Activated T-helper 2 cell treated with anti-CD3 and anti-CD28 coated beads, Interferon-gamma antibody, Interleukin-2, Interleukin-4, amounts not matched to agents 10 μg/mL and 5 μg/mL and 100 μg/mL, durations not matched to agents 14 hours and 24 hours and 36 hours (primary cell): ENCODE data around the gene PGK1. TPM values are rescaled to one million over a fixed set of nuclear protein-coding genes. Genes with fewer than 3 reads are reported as not detected.
A peak's percentile ranks its signal among the peaks of the same experiment; 100 is the strongest.

Source experiments
- DNase-seq: peaks from one replicate; pipeline ENCODE4 v3.0.0; 2021; ENCODE audit warnings: low spot score
- H3K27ac Mint-ChIP-seq: one replicate; pipeline ENCODE4 v1.8.0; 2021; ENCODE audit warnings: mixed read lengths
- H3K27me3 Mint-ChIP-seq: one replicate; pipeline ENCODE4 v1.8.0; 2021; ENCODE audit warnings: low read depth, mixed read lengths
- H3K36me3 Mint-ChIP-seq: one replicate; pipeline ENCODE4 v1.8.0; 2021; ENCODE audit warnings: low read depth, mixed read lengths
- H3K4me1 Mint-ChIP-seq: one replicate; pipeline ENCODE4 v1.8.0; 2021; ENCODE audit warnings: low read depth, mixed read lengths
- H3K4me3 Mint-ChIP-seq: one replicate; pipeline ENCODE4 v1.8.0; 2021; ENCODE audit warnings: low read depth, mild to moderate bottlenecking, moderate library complexity, mixed read lengths
- H3K9me3 Mint-ChIP-seq: one replicate; pipeline ENCODE4 v1.8.0; 2021; ENCODE audit warnings: mixed read lengths
- intact Hi-C: fragments of 100-400 bp; cut with micrococcal nuclease; formaldehyde crosslinking; loops from one replicate; pipeline ENCODE4 v1.15.1; 2023
- total RNA-seq: library from RNA; stranded (reverse); gene quantifications from 2 replicates; pipeline ENCODE4 v1.2.3, GENCODE V29; 2022

PGK1 gene
- total RNA-seq, 1 donor from 2014 or later: 1,005 TPM

DNA sequence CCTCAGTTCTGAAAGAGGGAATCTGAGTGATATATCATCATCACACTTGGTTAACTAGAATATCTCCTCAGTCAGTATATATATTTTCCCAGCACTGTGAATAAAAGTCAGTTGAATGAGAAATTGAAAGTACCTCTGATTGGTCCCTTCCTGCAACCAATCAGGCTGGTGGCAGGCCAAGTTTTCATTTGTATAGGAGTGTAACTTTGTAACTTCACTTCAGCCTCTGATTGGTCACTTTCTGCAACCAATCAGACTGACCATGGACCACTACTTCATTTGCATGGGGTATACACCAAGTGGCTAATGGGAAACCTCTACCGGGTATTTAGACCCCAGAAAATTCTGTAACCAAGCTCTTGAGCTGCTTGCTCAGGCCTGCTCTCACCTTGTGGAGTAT is 2.0 kb upstream of the PGK1 start:
- intact Hi-C loops: loop anchor here (2.0 to 10.0 kb wide), 3 partner anchors 37 to 843 kb away; partner anchors contain the start of genes ATRX and P2RY10
- no peak overlapping the region for H3K4me3 Mint-ChIP-seq
- peak overlapping the region; percentile 87 for H3K27ac Mint-ChIP-seq
- H3K9me3 Mint-ChIP-seq: peaks cover 7% of the 10 kb centered on the region
- no peaks in the 10 kb centered on the region for H3K27me3 Mint-ChIP-seq
- peaks cover 18% of the 10 kb centered on the region for H3K4me1 Mint-ChIP-seq
- no peak for DNase-seq
- H3K36me3 Mint-ChIP-seq: peaks cover 24% of the 10 kb centered on the region

GRCh38 chrX:78103001-78103622 is 936 bp upstream of the PGK1 start:
- no peaks in the 10 kb centered on the region for H3K27me3 Mint-ChIP-seq
- peaks cover 34% of the 10 kb centered on the region for H3K36me3 Mint-ChIP-seq
- H3K27ac Mint-ChIP-seq: peak overlapping the region; percentile 87
- peak overlapping the region; percentile 96 for H3K4me3 Mint-ChIP-seq
- H3K4me1 Mint-ChIP-seq: peaks cover 25% of the 10 kb centered on the region
- no peak for DNase-seq
- H3K9me3 Mint-ChIP-seq: peaks cover 7% of the 10 kb centered on the region
- intact Hi-C loops: loop anchor here (2.0 to 10.0 kb wide), 3 partner anchors 38 to 842 kb away; partner anchors contain the start of genes ATRX and P2RY10

DNA sequence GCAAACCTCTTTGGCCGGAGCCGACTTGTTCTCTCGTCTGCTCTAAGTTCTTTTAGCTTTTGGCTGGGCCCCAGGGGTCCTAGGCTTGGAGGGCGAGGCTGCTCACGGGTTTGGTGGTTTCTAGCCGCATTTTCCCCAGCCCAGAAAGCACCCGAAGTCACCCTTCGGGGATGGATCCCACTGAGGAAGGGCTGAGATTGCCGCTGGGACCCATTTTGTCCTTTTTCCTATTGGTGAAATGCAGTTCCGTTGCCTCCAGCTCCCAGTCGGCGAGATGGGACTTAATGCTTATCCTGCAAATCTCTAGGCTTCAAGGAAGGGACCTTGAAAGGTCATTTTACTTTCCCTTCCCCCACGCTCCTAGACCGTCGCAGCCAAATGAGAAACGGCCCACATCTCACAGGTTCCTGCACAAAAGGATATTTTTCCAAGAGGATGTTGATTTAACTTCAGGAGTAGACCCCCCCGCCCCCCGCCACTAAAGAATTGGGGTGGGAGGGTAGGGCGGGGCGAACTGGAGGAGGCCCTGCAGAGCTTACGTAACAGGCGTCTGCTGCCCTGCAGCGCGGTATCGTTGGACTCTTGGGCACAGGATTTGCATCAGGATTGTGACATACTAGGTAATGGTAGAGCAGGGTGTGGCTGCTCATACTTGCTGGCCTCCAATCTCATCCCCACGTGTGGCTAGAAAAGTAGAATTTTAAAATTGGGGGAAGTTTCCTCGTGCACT is 564 bp downstream of the PGK1 start:
- Mint-ChIP-seq H3K27me3 (no peaks in the 10 kb centered on the region), H3K27ac (peak overlapping the region; percentile 87), H3K4me3 (peak overlapping the region; percentile 96), H3K36me3 (peaks cover 49% of the 10 kb centered on the region), H3K9me3 (peaks cover 7% of the 10 kb centered on the region), H3K4me1 (peaks cover 34% of the 10 kb centered on the region)
- intact Hi-C loops: loop anchor here (1.0 to 10.0 kb wide), 7 partner anchors 18 to 1058 kb away; partner anchors contain the start of genes ATP7A, ATRX, COX7B and P2RY10
- no peak for DNase-seq

DNA sequence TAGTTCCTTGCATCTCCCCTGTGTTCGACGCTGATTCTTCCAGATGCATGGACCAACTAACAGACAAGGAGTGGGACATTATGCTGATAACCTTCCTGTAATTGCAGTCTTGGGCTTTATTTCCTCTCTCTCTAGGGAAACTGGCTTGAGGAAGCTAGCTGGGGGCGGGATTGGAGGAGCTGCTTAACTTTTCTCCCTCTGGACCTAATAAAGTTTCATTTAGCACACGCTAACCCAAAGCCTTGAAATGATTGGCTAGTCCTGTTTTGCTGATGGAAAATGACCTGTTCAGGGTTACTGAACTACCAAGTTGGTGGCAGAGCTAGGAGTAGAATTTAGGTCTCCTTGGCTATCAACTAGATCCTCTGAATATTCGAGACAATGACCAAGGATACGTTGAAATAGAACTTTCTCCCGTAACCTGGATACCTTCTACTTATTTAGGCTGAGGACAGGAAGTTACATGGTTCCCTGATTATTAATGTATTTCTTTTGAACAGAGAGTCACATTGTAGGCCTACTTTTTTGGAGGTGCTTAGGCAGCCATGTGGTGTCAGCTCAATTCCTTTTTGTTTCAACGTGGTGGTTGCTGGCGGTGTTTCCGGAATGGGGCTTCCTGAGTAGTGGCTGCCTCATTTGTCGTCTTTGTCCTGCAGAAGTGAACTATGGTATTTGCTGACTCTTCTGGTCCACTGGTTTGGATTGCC is 2.0 kb downstream of the PGK1 start:
- DNase-seq: no peak
- peaks cover 54% of the 10 kb centered on the region for H3K36me3 Mint-ChIP-seq
- peaks cover 7% of the 10 kb centered on the region for H3K9me3 Mint-ChIP-seq
- intact Hi-C loops: loop anchor here (2.0 to 10.0 kb wide), 5 partner anchors 17 to 1056 kb away; partner anchors contain the start of genes ATP7A and P2RY10
- H3K27ac Mint-ChIP-seq: peak overlapping the region; percentile 87
- H3K4me3 Mint-ChIP-seq: peak overlapping the region; percentile 96
- no peaks in the 10 kb centered on the region for H3K27me3 Mint-ChIP-seq
- H3K4me1 Mint-ChIP-seq: peaks cover 37% of the 10 kb centered on the region

- no peak for DNase-seq
- intact Hi-C loops: loop anchor here (5.0 to 10.0 kb wide), 2 partner anchors 838 to 1056 kb away; partner anchors contain the start of gene P2RY10
- peaks cover 7% of the 10 kb centered on the region for H3K9me3 Mint-ChIP-seq
- H3K27me3 Mint-ChIP-seq: no peaks in the 10 kb centered on the region
- H3K4me1 Mint-ChIP-seq: peaks cover 38% of the 10 kb centered on the region
- H3K4me3 Mint-ChIP-seq: peak overlapping the region; percentile 96
- peak overlapping the region; percentile 87 for H3K27ac Mint-ChIP-seq
- H3K36me3 Mint-ChIP-seq: peaks cover 59% of the 10 kb centered on the region
Measured at GRCh38 chrX:78106651-78106986, 2.6 kb downstream of the PGK1 start.

DNA sequence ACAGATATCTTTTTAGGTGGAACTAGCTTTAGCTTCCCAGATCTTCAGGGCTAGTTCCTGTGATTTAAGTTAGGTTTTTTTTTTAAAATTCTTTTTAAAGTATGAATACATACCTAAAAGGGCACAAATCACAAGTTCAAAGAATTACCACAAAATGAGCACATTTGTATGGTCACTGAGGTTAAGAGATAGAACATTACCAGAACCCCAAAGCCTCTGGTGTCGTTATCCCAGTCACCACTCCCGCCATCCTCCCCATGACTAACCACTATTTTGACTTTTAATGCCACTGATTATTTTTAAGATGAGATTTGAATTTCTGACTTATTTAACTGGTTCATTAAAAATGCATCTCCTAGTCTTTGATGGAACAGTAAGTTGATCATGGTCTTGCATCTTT is 5.4 kb downstream of the PGK1 start:
- intact Hi-C loops: loop anchor here (5.0 to 10.0 kb wide), 2 partner anchors 835 to 1053 kb away; partner anchors contain the start of gene P2RY10
- Mint-ChIP-seq H3K4me1 (peaks cover 32% of the 10 kb centered on the region), H3K9me3 (no peaks in the 10 kb centered on the region), H3K27me3 (no peaks in the 10 kb centered on the region), H3K4me3 (peak overlapping the region; percentile 96), H3K27ac (peak overlapping the region; percentile 65), H3K36me3 (peaks cover 82% of the 10 kb centered on the region)
- DNase-seq: no peak

DNA sequence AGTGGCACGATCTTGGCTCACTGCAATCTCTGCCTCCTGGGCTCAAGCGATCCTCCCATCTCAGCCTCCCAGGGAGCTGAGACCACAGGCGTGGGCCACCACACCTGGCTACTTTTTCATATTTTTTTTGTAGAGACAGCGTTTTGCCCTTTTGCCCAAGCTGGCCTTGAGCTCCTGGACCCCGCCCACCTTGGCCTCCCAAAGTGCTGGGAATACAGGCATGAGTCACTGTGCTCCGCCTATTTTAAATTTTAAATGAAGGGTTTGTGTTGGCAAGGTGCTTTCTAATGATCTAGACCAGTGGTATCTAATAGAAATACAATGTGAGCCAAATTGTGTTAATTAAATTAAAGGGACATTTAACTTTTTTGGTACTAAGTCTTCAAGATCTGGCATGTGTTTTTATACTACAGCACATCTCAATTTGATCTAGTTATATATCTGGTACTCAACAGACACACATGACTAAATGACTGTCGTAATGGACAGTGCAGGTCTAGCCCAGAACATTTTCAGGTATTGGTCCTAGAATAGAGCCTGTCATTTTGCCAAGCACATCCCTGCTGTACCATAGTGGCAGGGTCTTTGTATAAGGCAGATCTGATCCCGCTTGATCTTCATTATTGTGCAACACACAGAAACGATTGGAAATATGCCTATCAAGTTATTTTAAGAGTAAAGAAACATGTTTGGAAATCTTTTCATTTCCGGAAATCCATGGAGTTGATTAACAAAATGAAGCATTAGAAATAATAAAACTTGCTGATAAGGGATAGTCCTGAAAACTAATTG is 7.3 kb downstream of the PGK1 start:
- peak overlapping the region; percentile 47 for H3K4me3 Mint-ChIP-seq
- H3K27ac Mint-ChIP-seq: no peak overlapping the region
- intact Hi-C loops: no loop called here
- peaks cover 36% of the 10 kb centered on the region for H3K4me1 Mint-ChIP-seq
- H3K9me3 Mint-ChIP-seq: no peaks in the 10 kb centered on the region
- no peaks in the 10 kb centered on the region for H3K27me3 Mint-ChIP-seq
- no peak for DNase-seq
- peaks cover 84% of the 10 kb centered on the region for H3K36me3 Mint-ChIP-seq

DNA sequence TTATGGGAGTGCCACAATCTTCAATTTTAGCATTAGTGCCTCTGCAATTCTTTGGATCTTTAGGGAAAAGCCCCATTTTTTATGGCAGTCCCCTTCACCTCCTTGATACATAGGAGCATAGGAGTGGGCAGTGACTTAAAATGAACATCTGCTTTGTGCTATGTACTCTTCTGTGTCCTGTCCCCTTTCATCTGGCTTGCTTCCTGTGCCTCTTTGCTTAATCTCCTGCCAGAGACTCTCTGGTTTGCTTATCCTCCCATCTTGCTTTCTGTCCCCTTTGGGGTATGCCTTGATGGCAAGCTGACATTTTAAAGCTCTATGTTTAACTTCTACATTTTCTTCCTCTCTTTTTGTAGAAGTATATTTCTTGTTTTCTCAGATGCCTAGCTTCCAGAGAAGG is 12.3 kb downstream of the PGK1 start:
- Mint-ChIP-seq H3K36me3 (peaks cover 88% of the 10 kb centered on the region), H3K4me1 (peaks cover 39% of the 10 kb centered on the region), H3K9me3 (no peaks in the 10 kb centered on the region), H3K27me3 (no peaks in the 10 kb centered on the region), H3K27ac (peak overlapping the region; percentile 58), H3K4me3 (no peak overlapping the region)
- no peak for DNase-seq
- intact Hi-C loops: no loop called here

DNA sequence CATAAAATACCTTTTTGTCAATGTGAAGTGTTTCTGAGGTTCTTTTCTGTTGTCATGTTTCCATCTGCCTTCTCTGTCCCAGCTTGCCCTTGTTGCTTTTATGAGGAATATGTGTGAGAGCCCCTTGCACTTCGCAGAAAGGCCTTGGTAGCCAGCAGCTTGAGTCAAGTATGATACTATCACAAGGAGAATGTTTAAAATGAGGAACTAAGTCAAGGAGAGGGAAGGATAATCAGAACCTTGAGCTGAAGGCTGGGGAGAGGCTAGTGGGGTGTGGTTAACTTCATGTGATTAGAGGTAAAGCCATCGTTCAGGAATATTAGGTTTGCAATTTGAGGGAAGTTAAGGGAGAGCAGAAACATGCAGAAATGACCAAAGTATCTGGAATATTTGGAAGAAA is 12.7 kb downstream of the PGK1 start:
- no peaks in the 10 kb centered on the region for H3K27me3 Mint-ChIP-seq
- H3K9me3 Mint-ChIP-seq: no peaks in the 10 kb centered on the region
- peaks cover 88% of the 10 kb centered on the region for H3K36me3 Mint-ChIP-seq
- no peak overlapping the region for H3K4me3 Mint-ChIP-seq
- intact Hi-C loops: no loop called here
- H3K4me1 Mint-ChIP-seq: peaks cover 40% of the 10 kb centered on the region
- peak overlapping the region; percentile 58 for H3K27ac Mint-ChIP-seq
- no peak for DNase-seq

DNA sequence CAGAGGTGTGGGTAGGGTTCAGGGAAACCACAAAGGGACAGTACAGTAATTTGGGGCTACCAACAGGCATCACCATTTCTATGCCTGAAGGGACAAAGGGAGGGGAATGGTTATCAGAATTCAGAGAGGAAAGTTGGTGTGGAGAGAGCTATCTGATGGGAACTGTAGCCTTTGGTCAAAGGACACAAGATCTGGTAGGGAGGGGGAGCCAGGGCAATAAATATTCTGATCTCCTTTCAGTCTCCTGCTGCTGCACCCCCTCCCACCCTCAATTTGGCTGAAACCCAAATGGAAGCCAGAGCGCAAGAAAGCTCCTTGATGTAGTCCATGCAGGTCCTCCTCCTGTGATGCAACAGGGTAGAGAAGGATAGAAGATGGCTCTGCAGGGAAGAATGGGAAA is 14.6 kb downstream of the PGK1 start:
- no peaks in the 10 kb centered on the region for H3K27me3 Mint-ChIP-seq
- H3K27ac Mint-ChIP-seq: peak overlapping the region; percentile 60
- H3K4me3 Mint-ChIP-seq: no peak overlapping the region
- H3K36me3 Mint-ChIP-seq: peaks cover 91% of the 10 kb centered on the region
- H3K9me3 Mint-ChIP-seq: no peaks in the 10 kb centered on the region
- DNase-seq: no peak
- peaks cover 52% of the 10 kb centered on the region for H3K4me1 Mint-ChIP-seq
- intact Hi-C loops: no loop called here

GRCh38 chrX:78119521-78120227 is 15.6 kb downstream of the PGK1 start:
- Mint-ChIP-seq H3K9me3 (no peaks in the 10 kb centered on the region), H3K36me3 (peaks cover 92% of the 10 kb centered on the region), H3K4me3 (no peak overlapping the region), H3K27me3 (no peaks in the 10 kb centered on the region), H3K4me1 (peaks cover 52% of the 10 kb centered on the region), H3K27ac (no peak overlapping the region)
- DNase-seq: no peak
- intact Hi-C loops: no loop called here
